SK-N-SH (cell line): ENCODE measurements around the gene LMF1.

Source experiments
- EZH2phosphoT487 ChIP-seq: fragments of 200-600 bp; sonication (generic); IDR thresholded peaks from 2 replicates; pipeline ENCODE4 v1.6.1; 2017; ENCODE audit warnings: low read depth, mixed run types, mild to moderate bottlenecking, antibody characterized with exemption, moderate library complexity, borderline replicate concordance
- NRF1 ChIP-seq: IDR thresholded peaks from 2 replicates; pipeline ENCODE4 v1.6.1; 2012; ENCODE audit warnings: low read depth, mild to moderate bottlenecking, low read length
- POLR2AphosphoS5 ChIP-seq: IDR thresholded peaks from 2 replicates; pipeline ENCODE4 v1.6.1; 2012; ENCODE audit warnings: low read depth, low read length
- TAF1 ChIP-seq: IDR thresholded peaks from 2 replicates; pipeline ENCODE4 v1.6.1; 2012; ENCODE audit warnings: low read depth, mild to moderate bottlenecking, low read length, moderate library complexity, borderline replicate concordance
- TF ChIP-seq, protein P1 (sequence below): fragments of 200-600 bp; sonication (generic); IDR thresholded peaks from 2 replicates; pipeline ENCODE4 v1.6.1; 2017; ENCODE audit warnings: antibody characterized with exemption, mild to moderate bottlenecking, moderate library complexity

DNA sequence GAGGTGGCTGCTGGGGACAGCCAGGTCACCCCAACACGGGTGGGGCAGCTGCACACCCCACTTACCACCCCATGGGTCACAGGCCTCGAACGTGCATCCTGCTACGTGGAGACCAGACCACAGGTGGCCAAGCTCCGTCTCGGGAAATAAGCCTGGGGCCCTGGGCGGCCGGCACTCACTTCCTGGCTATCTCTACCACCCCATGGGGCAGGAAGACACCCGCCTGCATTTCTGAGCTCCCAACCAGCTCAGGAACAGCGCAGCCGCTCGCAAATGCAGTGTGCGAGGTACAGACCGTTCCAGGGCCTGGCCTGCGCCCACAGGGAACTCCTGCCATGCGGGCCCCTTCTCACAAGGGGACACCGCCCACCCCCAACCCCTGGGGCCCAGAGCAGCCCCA lies 165.3 kb downstream of the LMF1 start:
- no peak for TF ChIP-seq EZH2phosphoT487
- TF ChIP-seq POLR2AphosphoS5, result no peak
- TF ChIP-seq, protein P1, sequence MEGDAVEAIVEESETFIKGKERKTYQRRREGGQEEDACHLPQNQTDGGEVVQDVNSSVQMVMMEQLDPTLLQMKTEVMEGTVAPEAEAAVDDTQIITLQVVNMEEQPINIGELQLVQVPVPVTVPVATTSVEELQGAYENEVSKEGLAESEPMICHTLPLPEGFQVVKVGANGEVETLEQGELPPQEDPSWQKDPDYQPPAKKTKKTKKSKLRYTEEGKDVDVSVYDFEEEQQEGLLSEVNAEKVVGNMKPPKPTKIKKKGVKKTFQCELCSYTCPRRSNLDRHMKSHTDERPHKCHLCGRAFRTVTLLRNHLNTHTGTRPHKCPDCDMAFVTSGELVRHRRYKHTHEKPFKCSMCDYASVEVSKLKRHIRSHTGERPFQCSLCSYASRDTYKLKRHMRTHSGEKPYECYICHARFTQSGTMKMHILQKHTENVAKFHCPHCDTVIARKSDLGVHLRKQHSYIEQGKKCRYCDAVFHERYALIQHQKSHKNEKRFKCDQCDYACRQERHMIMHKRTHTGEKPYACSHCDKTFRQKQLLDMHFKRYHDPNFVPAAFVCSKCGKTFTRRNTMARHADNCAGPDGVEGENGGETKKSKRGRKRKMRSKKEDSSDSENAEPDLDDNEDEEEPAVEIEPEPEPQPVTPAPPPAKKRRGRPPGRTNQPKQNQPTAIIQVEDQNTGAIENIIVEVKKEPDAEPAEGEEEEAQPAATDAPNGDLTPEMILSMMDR, result no peak
- TF ChIP-seq TAF1, result no peak
- TF ChIP-seq NRF1, result no peak
